Stimulated activated effector memory CD8-positive, alpha-beta T cell treated with anti-CD3 and anti-CD28 coated beads, Interleukin-12 subunit alpha, Interleukin-12 subunit beta, amount 100 ng/mL, for 72 hours (primary cell): ENCODE measurements around the gene SFSWAP.

Experiments used
- ATAC-seq: fragments of 150-1000 bp; cut with Tn5 transposase; 2 replicates; pipeline ENCODE4 v1.10.0; 2021
- DNase-seq, 2 donors: peaks; one replicate each; pipeline ENCODE4 v3.0.0; 2021 to 2022; ENCODE audit warnings: low spot score in 2 of 2
- H3K27ac Mint-ChIP-seq: one replicate; pipeline ENCODE4 v1.8.0; 2022; ENCODE audit warnings: mild to moderate bottlenecking, mixed read lengths
- H3K36me3 Mint-ChIP-seq: one replicate; pipeline ENCODE4 v1.8.0; 2022; ENCODE audit warnings: mild to moderate bottlenecking, mixed read lengths
- H3K4me1 Mint-ChIP-seq: one replicate; pipeline ENCODE4 v1.8.0; 2022; ENCODE audit warnings: mixed read lengths
- H3K4me3 Mint-ChIP-seq: one replicate; pipeline ENCODE4 v1.8.0; 2022; ENCODE audit warnings: mild to moderate bottlenecking, mixed read lengths
- H3K9me3 Mint-ChIP-seq: one replicate; pipeline ENCODE4 v1.8.0; 2022; ENCODE audit warnings: mixed read lengths

Gene SFSWAP

DNA sequence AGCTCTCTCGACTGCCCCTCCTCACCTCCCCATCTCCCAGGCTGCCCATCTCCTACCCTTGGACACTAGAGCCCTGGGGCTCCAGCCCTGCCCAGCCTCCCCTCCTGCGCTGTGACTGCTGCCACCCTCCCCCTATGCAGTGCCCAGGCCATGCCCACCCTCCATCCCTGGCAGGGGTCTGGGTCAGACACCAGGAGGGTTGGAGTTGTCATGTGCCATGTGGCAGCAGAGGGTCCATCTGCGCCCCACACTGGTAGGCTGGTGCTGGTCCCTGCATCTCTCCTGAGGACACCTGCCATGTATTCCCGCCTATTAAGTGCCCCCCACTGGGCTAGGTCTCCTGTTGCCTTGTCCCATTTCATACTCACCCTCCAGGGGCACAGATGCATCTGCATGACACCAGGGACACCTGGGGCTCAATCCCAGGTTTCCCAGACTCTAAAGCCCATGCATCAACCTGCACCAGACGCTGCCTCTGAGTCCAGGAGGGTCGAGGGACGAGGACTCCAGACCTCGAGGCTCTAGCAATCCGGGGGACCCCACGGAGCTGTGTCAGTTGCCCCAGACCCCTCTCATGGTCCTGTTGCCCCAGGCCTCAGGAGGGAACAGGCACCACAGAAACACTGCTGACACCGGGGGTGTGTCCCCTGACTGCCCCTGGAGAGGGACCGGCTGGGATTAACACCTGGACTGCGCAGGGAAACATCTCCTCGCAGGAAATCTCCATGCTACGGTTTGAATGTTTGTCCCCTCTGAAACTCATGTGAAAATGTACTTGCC lies 23.4 kb upstream of the SFSWAP start:
- Mint-ChIP-seq H3K27ac (no peak overlapping the region), H3K36me3 (peaks cover 6% of the 10 kb centered on the region), H3K9me3 (peaks cover 2% of the 10 kb centered on the region), H3K4me3 (no peak overlapping the region), H3K4me1 (peaks cover 9% of the 10 kb centered on the region)
- ATAC-seq (no peak), DNase-seq (no peak)

DNA sequence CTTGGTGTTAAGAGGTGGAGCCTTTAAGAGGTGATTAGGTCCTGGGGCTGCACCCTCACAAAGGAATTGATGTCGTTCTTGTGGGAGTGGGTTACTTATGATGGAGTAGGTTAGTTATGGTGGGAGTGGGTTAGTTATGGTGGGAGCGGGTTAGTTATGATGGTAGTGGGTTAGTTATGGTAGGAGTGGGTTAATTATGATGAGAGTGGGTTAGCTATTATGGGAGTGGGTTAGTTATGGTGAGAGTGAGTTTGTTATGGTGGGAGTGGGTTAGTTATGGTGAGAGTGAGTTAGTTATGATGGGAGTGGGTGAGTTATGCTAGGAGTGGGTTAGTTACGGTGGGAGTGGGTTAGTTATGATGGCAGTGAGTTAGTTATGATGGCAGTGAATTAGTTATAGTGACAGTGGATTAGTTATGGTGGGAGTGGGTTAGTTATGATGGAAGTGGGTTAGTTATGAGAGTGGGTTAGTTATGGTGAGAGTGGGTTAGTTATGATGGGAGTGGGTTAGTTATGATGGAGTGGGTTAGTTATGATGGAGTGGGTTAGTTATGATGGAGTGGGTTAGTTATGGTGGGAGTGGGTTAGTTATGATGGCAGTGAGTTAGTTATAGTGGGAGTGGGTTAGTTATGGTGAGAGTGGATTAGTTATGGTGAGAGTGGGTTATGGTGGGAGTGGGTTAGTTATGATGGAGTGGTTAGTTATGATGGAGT lies 22.6 kb upstream of the SFSWAP start:
- H3K9me3 Mint-ChIP-seq, result no peaks in the 10 kb centered on the region
- DNase-seq, result no peak
- H3K4me3 Mint-ChIP-seq, result no peak overlapping the region
- no peak for ATAC-seq
- no peaks in the 10 kb centered on the region for H3K36me3 Mint-ChIP-seq
- peaks cover 1% of the 10 kb centered on the region for H3K4me1 Mint-ChIP-seq
- H3K27ac Mint-ChIP-seq, result no peak overlapping the region

GRCh38 chr12:131688845-131689154 lies 22.1 kb upstream of the SFSWAP start:
- ATAC-seq (no peak), DNase-seq (no peak)
- Mint-ChIP-seq H3K9me3 (no peaks in the 10 kb centered on the region), H3K4me3 (no peak overlapping the region), H3K27ac (no peak overlapping the region), H3K36me3 (no peaks in the 10 kb centered on the region), H3K4me1 (no peaks in the 10 kb centered on the region)

- ATAC-seq, result no peak
These were observed 20.6 kb upstream of the SFSWAP start for GRCh38 chr12:131690320-131690719.

DNA sequence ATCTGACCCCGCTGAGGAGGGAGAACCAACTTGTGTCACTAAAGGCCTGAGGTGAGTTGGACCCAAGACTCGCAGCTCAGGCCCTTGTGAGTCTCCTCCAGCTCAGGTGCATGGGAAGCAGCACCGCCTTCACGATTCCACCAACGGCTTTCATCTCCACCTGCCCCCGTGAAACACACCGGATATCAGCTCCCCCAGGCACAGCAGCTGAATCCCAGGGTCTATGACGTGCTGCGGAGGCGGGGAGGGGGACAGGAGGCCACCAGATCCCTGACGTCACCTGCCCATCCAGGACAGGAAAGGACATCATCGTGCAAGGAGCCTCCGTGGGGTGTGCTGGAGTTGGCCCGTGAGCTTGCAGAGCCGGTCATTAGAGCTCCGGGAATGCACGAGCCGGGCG lies 18.5 kb upstream of the SFSWAP start:
- ATAC-seq, result no peak
- no peak overlapping the region for H3K27ac Mint-ChIP-seq
- H3K4me3 Mint-ChIP-seq, result no peak overlapping the region
- no peaks in the 10 kb centered on the region for H3K9me3 Mint-ChIP-seq
- H3K4me1 Mint-ChIP-seq, result no peaks in the 10 kb centered on the region
- no peak for DNase-seq
- no peaks in the 10 kb centered on the region for H3K36me3 Mint-ChIP-seq

More at GRCh38 chr12:131690320-131690719, 20.6 kb upstream of the SFSWAP start:
- H3K4me1 Mint-ChIP-seq, result no peaks in the 10 kb centered on the region
- no peak overlapping the region for H3K4me3 Mint-ChIP-seq
- H3K9me3 Mint-ChIP-seq, result no peaks in the 10 kb centered on the region
- no peak overlapping the region for H3K27ac Mint-ChIP-seq
- DNase-seq, result no peak
- H3K36me3 Mint-ChIP-seq, result no peaks in the 10 kb centered on the region

DNA sequence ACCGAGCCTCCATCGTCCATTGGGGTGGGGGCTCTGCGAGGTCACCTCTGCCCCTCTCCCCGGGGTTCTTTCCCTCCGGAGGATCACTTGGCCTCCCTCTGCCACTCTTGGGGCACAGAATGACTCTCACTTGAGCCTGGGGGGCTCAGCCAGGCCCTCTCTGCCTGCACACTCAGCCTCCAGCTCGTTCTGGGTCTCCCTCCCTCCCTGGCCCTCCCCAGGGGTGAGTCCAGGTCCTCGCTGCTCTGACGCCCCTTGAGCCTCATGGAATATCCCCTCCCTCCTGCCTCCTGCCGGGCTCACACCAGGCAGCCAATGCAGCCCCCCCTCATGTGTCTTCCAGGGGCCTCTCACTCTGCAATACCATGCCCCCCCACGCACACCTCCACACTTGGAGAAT lies 17.7 kb upstream of the SFSWAP start:
- no peaks in the 10 kb centered on the region for H3K36me3 Mint-ChIP-seq
- H3K4me1 Mint-ChIP-seq, result no peaks in the 10 kb centered on the region
- no peak overlapping the region for H3K4me3 Mint-ChIP-seq
- ATAC-seq (no peak), DNase-seq (no peak)
- no peaks in the 10 kb centered on the region for H3K9me3 Mint-ChIP-seq
- no peak overlapping the region for H3K27ac Mint-ChIP-seq

- H3K9me3 Mint-ChIP-seq, result no peaks in the 10 kb centered on the region
- H3K36me3 Mint-ChIP-seq, result no peaks in the 10 kb centered on the region
- DNase-seq (no peak), ATAC-seq (no peak)
- no peak overlapping the region for H3K27ac Mint-ChIP-seq
- H3K4me1 Mint-ChIP-seq, result no peaks in the 10 kb centered on the region
- H3K4me3 Mint-ChIP-seq, result no peak overlapping the region
These were observed 16.6 kb upstream of the SFSWAP start for GRCh38 chr12:131694116-131694838.

DNA sequence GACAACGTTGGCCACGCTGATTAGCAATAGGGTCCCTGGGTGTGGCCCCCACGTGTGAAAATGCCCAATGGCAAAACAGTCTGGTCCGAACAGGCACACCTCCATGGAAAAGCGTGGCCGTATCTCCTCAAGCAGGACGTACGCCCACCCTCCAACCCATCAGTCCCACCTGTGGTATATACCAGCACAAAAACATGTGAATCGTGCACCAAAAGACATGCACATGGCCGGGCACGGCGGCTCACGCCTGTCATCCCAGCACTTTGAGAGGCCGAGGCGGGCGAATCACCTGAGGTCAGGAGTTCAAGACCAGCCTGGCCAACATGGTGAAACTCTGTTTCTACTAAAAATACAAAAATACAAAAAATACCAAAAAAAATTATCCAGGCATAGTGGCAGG lies 14.9 kb upstream of the SFSWAP start:
- Mint-ChIP-seq H3K36me3 (no peaks in the 10 kb centered on the region), H3K27ac (no peak overlapping the region), H3K9me3 (no peaks in the 10 kb centered on the region), H3K4me3 (no peak overlapping the region), H3K4me1 (peaks cover 5% of the 10 kb centered on the region)
- ATAC-seq, result no peak
- no peak for DNase-seq

- DNase-seq (no peak), ATAC-seq (no peak)
- H3K9me3 Mint-ChIP-seq, result no peaks in the 10 kb centered on the region
- H3K4me3 Mint-ChIP-seq, result no peak overlapping the region
- no peak overlapping the region for H3K27ac Mint-ChIP-seq
- peaks cover 5% of the 10 kb centered on the region for H3K4me1 Mint-ChIP-seq
- no peaks in the 10 kb centered on the region for H3K36me3 Mint-ChIP-seq
These were observed 12.6 kb upstream of the SFSWAP start for GRCh38 chr12:131698286-131698685.

- peaks cover 5% of the 10 kb centered on the region for H3K4me1 Mint-ChIP-seq
- no peaks in the 10 kb centered on the region for H3K9me3 Mint-ChIP-seq
- DNase-seq (no peak), ATAC-seq (no peak)
- H3K4me3 Mint-ChIP-seq, result no peak overlapping the region
- H3K36me3 Mint-ChIP-seq, result no peaks in the 10 kb centered on the region
- peak overlapping the region; percentile 3 for H3K27ac Mint-ChIP-seq
These were observed 11.5 kb upstream of the SFSWAP start for GRCh38 chr12:131699434-131699833.

DNA sequence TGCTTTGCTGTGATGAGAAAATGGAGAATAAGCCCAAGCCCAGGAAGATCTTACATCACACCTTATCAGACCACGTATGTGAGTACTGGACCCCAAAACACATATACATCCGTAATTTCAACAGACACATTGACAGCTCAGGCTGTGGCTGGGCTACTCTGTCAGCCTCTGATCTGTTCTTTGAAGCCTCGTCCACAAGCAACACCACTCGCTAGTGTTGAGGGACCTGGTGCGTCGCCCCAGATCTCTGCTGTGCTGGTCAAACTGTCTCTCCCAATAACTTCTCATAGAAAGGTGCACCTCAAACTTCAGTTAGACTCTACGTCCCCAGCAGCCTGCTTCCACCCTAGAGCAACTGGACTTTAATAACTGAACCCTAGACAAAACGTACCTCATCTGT lies 10.6 kb upstream of the SFSWAP start:
- Mint-ChIP-seq H3K9me3 (peaks cover 3% of the 10 kb centered on the region), H3K36me3 (no peaks in the 10 kb centered on the region), H3K4me1 (peaks cover 5% of the 10 kb centered on the region), H3K27ac (peak overlapping the region; percentile 79), H3K4me3 (no peak overlapping the region)
- DNase-seq (no peak), ATAC-seq (no peak)

GRCh38 chr12:131701705-131702572 lies 9.0 kb upstream of the SFSWAP start:
- H3K27ac Mint-ChIP-seq, result no peak overlapping the region
- peaks cover 3% of the 10 kb centered on the region for H3K9me3 Mint-ChIP-seq
- no peak overlapping the region for H3K4me3 Mint-ChIP-seq
- peaks cover 5% of the 10 kb centered on the region for H3K4me1 Mint-ChIP-seq
- ATAC-seq (no peak), DNase-seq (no peak)
- no peaks in the 10 kb centered on the region for H3K36me3 Mint-ChIP-seq

GRCh38 chr12:131702573-131702877 lies 8.4 kb upstream of the SFSWAP start:
- DNase-seq, result no peak
- no peak overlapping the region for H3K4me3 Mint-ChIP-seq
- no peaks in the 10 kb centered on the region for H3K36me3 Mint-ChIP-seq
- H3K27ac Mint-ChIP-seq, result no peak overlapping the region
- peaks cover 3% of the 10 kb centered on the region for H3K9me3 Mint-ChIP-seq
- peaks cover 5% of the 10 kb centered on the region for H3K4me1 Mint-ChIP-seq
- ATAC-seq, result no peak

DNA sequence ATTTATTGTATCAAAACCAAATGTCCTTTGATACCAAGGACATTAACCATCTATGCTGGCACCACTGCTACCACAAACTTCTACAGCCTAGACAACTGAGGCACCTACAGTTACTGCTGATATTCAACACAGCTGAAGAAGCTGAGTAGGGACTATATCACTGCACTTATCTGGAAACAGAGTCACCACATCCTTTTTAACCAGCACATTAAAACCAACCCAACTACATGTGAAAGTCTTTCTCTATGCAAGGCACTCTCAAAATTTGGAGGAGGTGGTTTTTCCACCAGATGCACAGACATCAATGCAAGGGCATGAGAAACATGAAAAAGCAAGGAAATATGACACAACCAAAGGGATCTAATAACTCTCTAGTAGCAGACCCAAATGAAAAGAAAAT lies 7.7 kb upstream of the SFSWAP start:
- H3K4me3 Mint-ChIP-seq, result no peak overlapping the region
- no peak for DNase-seq
- H3K36me3 Mint-ChIP-seq, result no peaks in the 10 kb centered on the region
- H3K4me1 Mint-ChIP-seq, result peaks cover 5% of the 10 kb centered on the region
- H3K9me3 Mint-ChIP-seq, result peaks cover 3% of the 10 kb centered on the region
- H3K27ac Mint-ChIP-seq, result no peak overlapping the region
- no peak for ATAC-seq

GRCh38 chr12:131704509-131704908 lies 6.4 kb upstream of the SFSWAP start:
- Mint-ChIP-seq H3K36me3 (no peaks in the 10 kb centered on the region), H3K4me3 (no peak overlapping the region), H3K27ac (no peak overlapping the region), H3K9me3 (peaks cover 3% of the 10 kb centered on the region), H3K4me1 (peaks cover 9% of the 10 kb centered on the region)
- DNase-seq (no peak), ATAC-seq (no peak)
